Fibroblast of lung (primary cell): Measurements from ENCODE around the gene C5orf46.

Experiments used
- CTCF ChIP-seq, 2 donors: IDR thresholded peaks in 1 of 2; conservative IDR thresholded peaks in 1 of 2; 1 replicate in 1 of 2; 2 replicates in 1 of 2; pipeline ENCODE4 v1.5.1; 2011 to 2012; ENCODE audit warnings: low read length in 2 of 2, control low read depth in 1 of 2, inconsistent platforms in 1 of 2, low read depth in 1 of 2, mild to moderate bottlenecking in 1 of 2
- EZH2 ChIP-seq: IDR thresholded peaks from 2 replicates; pipeline ENCODE4 v1.5.1; 2012; ENCODE audit warnings: low read length, control low read depth, mild to moderate bottlenecking; ENCODE audit errors: missing control alignments

DNA sequence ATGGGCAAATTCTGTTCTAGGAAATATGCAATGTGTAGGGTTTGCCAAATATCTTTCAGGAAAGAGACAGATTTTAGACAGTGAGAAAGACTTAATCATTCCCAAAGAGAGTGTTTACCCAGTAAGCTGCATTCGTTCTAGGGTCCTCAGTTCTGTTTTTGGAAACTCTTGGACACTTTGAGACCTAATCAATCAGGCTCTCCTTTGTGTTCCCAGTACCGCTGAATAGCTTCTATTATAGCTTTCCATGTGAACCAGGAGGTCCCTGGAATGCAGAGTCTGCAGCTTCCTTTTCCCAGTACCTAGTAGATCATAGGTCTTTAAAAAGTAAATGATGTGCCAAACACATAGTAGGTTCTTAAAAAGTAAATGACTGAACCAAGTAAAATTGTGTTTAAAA, 63.5 kb downstream of the C5orf46 start:
- no peak for TF ChIP-seq EZH2
- TF ChIP-seq CTCF (conservative IDR thresholded peaks at IDR 0.05 in 1 of 2, IDR thresholded peaks at IDR 0.05 in 1 of 2; ENCODE audit: low read depth in 1 of 2, low read length in 2 of 2): no peak
